ENCODE data around the gene GDPD5.

Gene GDPD5

GRCh38 chr11:75510004-75510722 is 15.6 kb downstream of the GDPD5 start:
- DNase-seq (ENCODE audit: low spot score) = no peak

- DNase-seq (ENCODE audit: low spot score) = no peak
Measured at GRCh38 chr11:75509020-75509720, 16.6 kb downstream of the GDPD5 start.

GRCh38 chr11:75508051-75508561 is 17.6 kb downstream of the GDPD5 start:
- DNase-seq (ENCODE audit: low spot score) = peak; percentile 42

- no peak for DNase-seq (ENCODE audit: low spot score)
Measured at GRCh38 chr11:75507571-75507970, 18.2 kb downstream of the GDPD5 start.

GRCh38 chr11:75506827-75507226 is 18.9 kb downstream of the GDPD5 start:
- DNase-seq (ENCODE audit: low spot score) = no peak

GRCh38 chr11:75505916-75506692 is 19.6 kb downstream of the GDPD5 start:
- no peak for DNase-seq (ENCODE audit: low spot score)

- DNase-seq (ENCODE audit: low spot score) = no peak
Measured at GRCh38 chr11:75504501-75504900, 21.2 kb downstream of the GDPD5 start.

GRCh38 chr11:75503531-75504099 is 22.1 kb downstream of the GDPD5 start:
- DNase-seq (ENCODE audit: low spot score) = no peak

- no peak for DNase-seq (ENCODE audit: low spot score)
Measured at GRCh38 chr11:75502138-75502537, 23.6 kb downstream of the GDPD5 start.

- no peak for DNase-seq (ENCODE audit: low spot score)
Measured at GRCh38 chr11:75500742-75501141, 25.0 kb downstream of the GDPD5 start.

GRCh38 chr11:75499423-75500190 is 26.1 kb downstream of the GDPD5 start:
- DNase-seq (ENCODE audit: low spot score) = no peak

- DNase-seq (ENCODE audit: low spot score) = no peak
Measured at GRCh38 chr11:75498556-75499255, 27.0 kb downstream of the GDPD5 start.

GRCh38 chr11:75497788-75498409 is 27.8 kb downstream of the GDPD5 start:
- DNase-seq (ENCODE audit: low spot score) = peak; percentile 15

- DNase-seq (ENCODE audit: low spot score) = no peak
Measured at GRCh38 chr11:75496305-75496752, 29.4 kb downstream of the GDPD5 start.

GRCh38 chr11:75495749-75496304 is 29.9 kb downstream of the GDPD5 start:
- no peak for DNase-seq (ENCODE audit: low spot score)

GRCh38 chr11:75493626-75494025 is 32.1 kb downstream of the GDPD5 start:
- DNase-seq (ENCODE audit: low spot score) = no peak

GRCh38 chr11:75492181-75492820 is 33.4 kb downstream of the GDPD5 start:
- DNase-seq (ENCODE audit: low spot score) = peak; percentile 58

GRCh38 chr11:75491465-75491864 is 34.3 kb downstream of the GDPD5 start:
- DNase-seq (ENCODE audit: low spot score) = no peak

Measured in activated CD4-positive, alpha-beta T cell treated with anti-CD3 and anti-CD28 coated beads, Interleukin-2, Interleukin-4, amounts not matched to agents 100 ng/mL and 50 ng/mL, durations not matched to agents 16 hours and 8 hours (primary cell).